B cell (primary cell): ENCODE measurements around the gene PLAU. TPM values are rescaled to one million over a fixed set of nuclear protein-coding genes. Genes with fewer than 3 reads are reported as not detected.
A peak's percentile ranks its signal among the peaks of the same experiment; 100 is the strongest.

Source experiments
- ATAC-seq: fragments of 200-7000 bp; cut with Tn5 transposase; one replicate; pipeline ENCODE4 v1.10.0; 2021; ENCODE audit warnings: low read depth, mild to moderate bottlenecking, moderate number of reproducible peaks, moderate library complexity
- CTCF ChIA-PET: fragments of 350-600 bp; sonication (Branson Sonifier 250); formaldehyde crosslinking; loops from one replicate; lab custom pipeline; 2021; ENCODE audit warnings: antibody characterized with exemption, inconsistent platforms; lab: Charles Lee
- POLR2A ChIA-PET: fragments of 350-600 bp; sonication (Branson Sonifier 250); formaldehyde crosslinking; loops from one replicate; lab custom pipeline; 2021; ENCODE audit warnings: antibody characterized with exemption; lab: Charles Lee
- DNase-seq: peaks from one replicate; pipeline ENCODE4 v3.0.0; 2013
- H2AFZ ChIP-seq: 2 replicates; pipeline ENCODE4 v1.6.1; 2012; ENCODE audit warnings: mild to moderate bottlenecking, low read depth, low read length; ENCODE audit not compliant: insufficient read depth, poor library complexity, severe bottlenecking
- H3K27ac ChIP-seq, 2 donors: 1 replicate in 1 of 2; 2 replicates in 1 of 2; pipeline ENCODE4 v1.5.1; 2012 to 2013; ENCODE audit warnings: low read length in 2 of 2, mild to moderate bottlenecking in 2 of 2, moderate library complexity in 1 of 2
- H3K27me3 ChIP-seq, 4 experiments: fragments of 200-600 bp in 1 of 4; sonication (generic) in 1 of 4; replicated peaks in 1 of 4; 1 replicate in 2 of 4; 2 replicates in 2 of 4; pipeline versions ENCODE4 v1.6.1 to v1.7.0; 2013 to 2016; ENCODE audit warnings: low read length in 3 of 4, mild to moderate bottlenecking in 2 of 4, mixed read lengths in 1 of 4, moderate library complexity in 1 of 4; ENCODE audit not compliant: insufficient read depth in 4 of 4, control insufficient read depth in 3 of 4; ENCODE audit errors: control extremely low read depth in 1 of 4
- H3K36me3 ChIP-seq, 2 experiments: replicated peaks in 1 of 2; 1 replicate in 1 of 2; 2 replicates in 1 of 2; pipeline versions ENCODE4 v1.6.1 to v1.7.1; 2013; ENCODE audit warnings: low read length in 1 of 2; ENCODE audit not compliant: insufficient read depth in 2 of 2, control insufficient read depth in 1 of 2; ENCODE audit errors: control extremely low read depth in 1 of 2, extremely low read depth in 1 of 2
- H3K4me1 ChIP-seq, 2 donors: fragments of 200-600 bp in 1 of 2; sonication (generic) in 1 of 2; 1 replicate in 1 of 2; 2 replicates in 1 of 2; pipeline versions ENCODE4 v1.5.1 to v1.6.1; 2013 to 2017; ENCODE audit warnings: low read length in 2 of 2; ENCODE audit not compliant: control insufficient read depth in 2 of 2, insufficient read depth in 2 of 2
- H3K4me2 ChIP-seq: replicated peaks from 2 replicates; pipeline ENCODE3; 2012; ENCODE audit warnings: mild to moderate bottlenecking, low read depth, low read length; ENCODE audit not compliant: poor library complexity, severe bottlenecking
- H3K4me3 ChIP-seq, 5 experiments: fragments of 200-600 bp in 1 of 5; sonication (generic) in 1 of 5; 1 replicate in 3 of 5; 2 replicates in 2 of 5; pipeline versions ENCODE4 v1.5.1 to v1.7.0; 2011 to 2016; ENCODE audit warnings: low read length in 4 of 5, mild to moderate bottlenecking in 4 of 5, low read depth in 2 of 5, control low read depth in 1 of 5, moderate library complexity in 1 of 5; ENCODE audit not compliant: insufficient read depth in 1 of 5; ENCODE audit errors: control extremely low read depth in 1 of 5, extremely low read depth in 1 of 5
- H3K79me2 ChIP-seq: fragments of 200-600 bp; sonication (generic); one replicate; pipeline ENCODE4 v1.6.0; 2016; ENCODE audit warnings: low read length; ENCODE audit not compliant: control insufficient read depth, insufficient read depth
- H3K9ac ChIP-seq: fragments of 200-600 bp; sonication (generic); 2 replicates; pipeline ENCODE4 v1.6.1; 2017; ENCODE audit warnings: mild to moderate bottlenecking, low read length, moderate library complexity
- H3K9me3 ChIP-seq, 3 donors: one replicate each; pipeline versions ENCODE4 v1.6.1 to v1.7.1; 2013; ENCODE audit warnings: low read length in 2 of 3; ENCODE audit not compliant: control insufficient read depth in 2 of 3, insufficient read depth in 1 of 3; ENCODE audit errors: control extremely low read depth in 1 of 3
- H4K20me1 ChIP-seq: 2 replicates; pipeline ENCODE4 v1.6.0; 2012; ENCODE audit warnings: mild to moderate bottlenecking, low read length; ENCODE audit not compliant: insufficient read depth, control insufficient read depth, poor library complexity, severe bottlenecking
- H3K27ac Mint-ChIP-seq: one replicate; pipeline ENCODE4 v1.8.0; 2021; ENCODE audit warnings: mixed read lengths
- H3K27me3 Mint-ChIP-seq: one replicate; pipeline ENCODE4 v1.8.0; 2021; ENCODE audit warnings: mixed read lengths
- H3K4me1 Mint-ChIP-seq: one replicate; pipeline ENCODE4 v1.8.0; 2021; ENCODE audit warnings: mixed read lengths
- H3K4me3 Mint-ChIP-seq: one replicate; pipeline ENCODE4 v1.8.0; 2021; ENCODE audit warnings: mixed read lengths
- H3K9me3 Mint-ChIP-seq: one replicate; pipeline ENCODE4 v1.8.0; 2022; ENCODE audit warnings: mixed read lengths; ENCODE audit not compliant: insufficient read depth
- EZH2 ChIP-seq: IDR thresholded peaks from 2 replicates; pipeline ENCODE4 v1.6.1; 2012; ENCODE audit warnings: borderline replicate concordance, low read depth, mild to moderate bottlenecking, moderate library complexity, low read length; ENCODE audit not compliant: insufficient read depth, poor library complexity, severe bottlenecking
- WGBS: methylation state at CpG from one replicate; pipeline ENCODE4 v1.1.5; 2013; ENCODE audit warnings: missing lambda C conversion rate; ENCODE audit not compliant: insufficient coverage; 5-methylcytosine and 5-hydroxymethylcytosine counted together
- intact Hi-C: fragments of 100-400 bp; cut with micrococcal nuclease; formaldehyde crosslinking; loops from one replicate; pipeline ENCODE4 v1.10.0; 2022
- polyA plus RNA-seq: library from polyadenylated mRNA; depleted of rRNA; stranded (reverse); fragments of >200 nt; gene quantifications from 2 replicates; pipeline ENCODE4 v1.2.3, GENCODE V29; 2012
- total RNA-seq, 2 donors: library from RNA; stranded (reverse); fragments of 120-200 nt in 1 of 2; gene quantifications; 1 replicate in 1 of 2; 2 replicates in 1 of 2; pipeline versions ENCODE4 v1.2.3 to v1.2.4, GENCODE V29; 2013 to 2022
- TF ChIP-seq, protein P1 (sequence below): fragments of 200-600 bp; IDR thresholded peaks from one replicate; pipeline ENCODE4 v1.8.0; 2022; ENCODE audit warnings: antibody characterized with exemption, mild to moderate bottlenecking

PLAU gene
- total and polyA plus RNA-seq, 2 donors (not counting 1 experiment from before 2014, with no cell fraction given), result 0.04 TPM; not detected in 1

DNA sequence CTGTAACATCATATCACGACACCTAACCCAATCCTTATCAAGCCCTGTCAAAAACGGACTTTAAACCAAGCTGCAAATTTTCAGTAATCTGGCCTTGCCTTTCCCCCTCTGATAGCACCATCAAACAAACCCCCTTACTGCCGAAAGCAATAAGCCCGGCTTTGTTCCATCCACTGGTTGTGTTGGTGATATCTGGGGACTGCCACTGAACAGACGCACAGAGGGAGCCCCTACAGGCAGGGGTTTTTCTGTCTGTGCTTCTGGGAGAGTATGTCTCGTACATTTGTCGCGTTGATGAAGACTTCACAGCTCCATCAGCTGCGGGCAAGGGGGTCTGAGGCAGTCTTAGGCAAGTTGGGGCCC lies 550 bp upstream of the PLAU start:
- intact Hi-C loops, result no loop called here
- Histone ChIP-seq H3K4me1 (peaks cover 23 to 35% of the 10 kb centered on the region in 2 donors), H3K79me2 (no peaks in the 10 kb centered on the region), H4K20me1 (no peaks in the 10 kb centered on the region), H3K27me3 (peaks cover 0 to 43% (median 19%) of the 10 kb centered on the region in 4 experiments), H3K4me2 (peak overlapping the region; percentile 86), H3K27ac (no peak overlapping the region), H2AFZ (peak overlapping the region; percentile 74), H3K9ac (peak overlapping the region; percentile 64), H3K9me3 (no peaks in the 10 kb centered on the region), H3K36me3 (no peaks in the 10 kb centered on the region), H3K4me3 (peak overlapping the region; percentile 9 to 63 (median 52))
- H3K27me3 Mint-ChIP-seq, result peaks cover 31% of the 10 kb centered on the region
- DNase-seq, result no peak
- POLR2A ChIA-PET, result interaction anchor here (0.6 kb wide), 1 partner anchor 210 kb away, joined by 6 read pairs; no protein-coding TSS in a partner anchor
- CTCF ChIA-PET, result interaction anchor here (0.9 to 2.5 kb wide), 3 partner anchors 24 to 117 kb away, joined by 3 to 11 read pairs (median 5); no protein-coding TSS in a partner anchor
- peak overlapping the region; percentile 92 for H3K4me3 Mint-ChIP-seq
- no peak overlapping the region for H3K27ac Mint-ChIP-seq
- peak; percentile 19 for ATAC-seq
- H3K4me1 Mint-ChIP-seq, result peaks cover 34% of the 10 kb centered on the region
- TF ChIP-seq, protein P1, sequence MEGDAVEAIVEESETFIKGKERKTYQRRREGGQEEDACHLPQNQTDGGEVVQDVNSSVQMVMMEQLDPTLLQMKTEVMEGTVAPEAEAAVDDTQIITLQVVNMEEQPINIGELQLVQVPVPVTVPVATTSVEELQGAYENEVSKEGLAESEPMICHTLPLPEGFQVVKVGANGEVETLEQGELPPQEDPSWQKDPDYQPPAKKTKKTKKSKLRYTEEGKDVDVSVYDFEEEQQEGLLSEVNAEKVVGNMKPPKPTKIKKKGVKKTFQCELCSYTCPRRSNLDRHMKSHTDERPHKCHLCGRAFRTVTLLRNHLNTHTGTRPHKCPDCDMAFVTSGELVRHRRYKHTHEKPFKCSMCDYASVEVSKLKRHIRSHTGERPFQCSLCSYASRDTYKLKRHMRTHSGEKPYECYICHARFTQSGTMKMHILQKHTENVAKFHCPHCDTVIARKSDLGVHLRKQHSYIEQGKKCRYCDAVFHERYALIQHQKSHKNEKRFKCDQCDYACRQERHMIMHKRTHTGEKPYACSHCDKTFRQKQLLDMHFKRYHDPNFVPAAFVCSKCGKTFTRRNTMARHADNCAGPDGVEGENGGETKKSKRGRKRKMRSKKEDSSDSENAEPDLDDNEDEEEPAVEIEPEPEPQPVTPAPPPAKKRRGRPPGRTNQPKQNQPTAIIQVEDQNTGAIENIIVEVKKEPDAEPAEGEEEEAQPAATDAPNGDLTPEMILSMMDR, result no peak
- TF ChIP-seq EZH2, result no peak
- 24% methylated on average over 7 of the region's 9 CpGs for WGBS
- H3K9me3 Mint-ChIP-seq, result no peaks in the 10 kb centered on the region

DNA sequence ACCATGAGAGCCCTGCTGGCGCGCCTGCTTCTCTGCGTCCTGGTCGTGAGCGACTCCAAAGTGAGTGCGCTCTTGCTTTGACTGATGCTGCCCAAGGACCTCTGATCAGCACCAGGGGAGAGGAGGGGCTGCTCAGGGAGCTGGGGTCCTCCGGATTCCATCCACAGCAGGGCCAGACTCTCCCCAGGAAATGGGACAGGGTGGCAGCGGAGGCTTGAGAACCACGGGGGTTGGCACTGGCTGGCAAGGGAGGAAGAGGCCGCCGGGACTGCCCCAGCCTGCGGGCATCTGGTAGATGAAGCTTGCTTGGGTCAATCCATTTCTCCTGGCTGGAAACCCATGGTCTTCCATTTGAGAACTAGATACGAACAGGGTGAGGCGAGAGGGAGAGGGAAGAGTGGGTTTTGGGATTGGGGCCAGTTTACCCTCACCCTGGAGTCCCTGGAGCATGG lies 647 bp downstream of the PLAU start:
- intact Hi-C loops, result no loop called here
- Histone ChIP-seq H3K79me2 (no peaks in the 10 kb centered on the region), H3K9me3 (no peaks in the 10 kb centered on the region), H2AFZ (peak overlapping the region; percentile 74), H4K20me1 (no peaks in the 10 kb centered on the region), H3K4me2 (peak overlapping the region; percentile 86), H3K4me1 (peaks cover 23 to 35% of the 10 kb centered on the region in 2 donors), H3K9ac (peak overlapping the region; percentile 64), H3K27me3 (peaks cover 0 to 42% (median 15%) of the 10 kb centered on the region in 4 experiments), H3K4me3 (peak overlapping the region in 4 of 5 experiments; percentile 31 to 63 (median 56)), H3K36me3 (no peaks in the 10 kb centered on the region), H3K27ac (no peak overlapping the region)
- H3K4me1 Mint-ChIP-seq, result peaks cover 34% of the 10 kb centered on the region
- H3K9me3 Mint-ChIP-seq, result no peaks in the 10 kb centered on the region
- DNase-seq (no peak), ATAC-seq (no peak)
- CTCF ChIA-PET, result interaction anchor here (0.6 to 2.5 kb wide), 2 partner anchors 28 to 73 kb away, joined by 3 to 11 read pairs; no protein-coding TSS in a partner anchor
- POLR2A ChIA-PET, result no interaction called here
- peak overlapping the region; percentile 97 for H3K4me3 Mint-ChIP-seq
- TF ChIP-seq, protein P1, result no peak
- no peak for TF ChIP-seq EZH2
- peaks cover 27% of the 10 kb centered on the region for H3K27me3 Mint-ChIP-seq
- WGBS, result 21% methylated on average over 14 of the region's 14 CpGs
- H3K27ac Mint-ChIP-seq, result peak overlapping the region; percentile 59
